Caco-2 (cell line): ENCODE data around the gene HOATZ. TPM values are rescaled to one million over a fixed set of nuclear protein-coding genes. Genes with fewer than 3 reads are reported as not detected.

Source experiments
- BruUV-seq: library from RNA; stranded (reverse); fragments of 400-500 nt; replicated peaks from 2 replicates; lab custom pipeline; 2021; lab: Mats Ljungman, UMichigan
- CTCF ChIA-PET: fragments of 300-600 bp; sonication (Branson Sonifier 250); formaldehyde crosslinking; loops from one replicate; lab custom pipeline; 2022; ENCODE audit warnings: antibody characterized with exemption; lab: Charles Lee
- POLR2A ChIA-PET: fragments of 300-600 bp; sonication (Branson Sonifier 250); formaldehyde crosslinking; loops from one replicate; lab custom pipeline; 2022; ENCODE audit warnings: antibody characterized with exemption; lab: Charles Lee
- DNase-seq, 2 experiments: peaks; one replicate each; pipeline versions ENCODE4 v3.0.0 to v3.0.0-alpha.2; 2020 to 2022
- H3K27me3 ChIP-seq: replicated peaks from 2 replicates; pipeline ENCODE4 v1.6.0; 2011; ENCODE audit warnings: low read length; ENCODE audit not compliant: control insufficient read depth, insufficient read depth
- H3K36me3 ChIP-seq: 2 replicates; pipeline ENCODE4 v1.5.1; 2011; ENCODE audit warnings: low read length; ENCODE audit not compliant: control insufficient read depth, insufficient read depth
- H3K4me1 ChIP-seq: fragments of 250-450 bp; sonication (Bioruptor Pico); 2 replicates; pipeline ENCODE4 v1.5.1; 2020; ENCODE audit warnings: mild to moderate bottlenecking
- H3K4me3 ChIP-seq: 2 replicates; pipeline ENCODE4 v1.5.1; 2011; ENCODE audit warnings: low read depth, mild to moderate bottlenecking, control low read depth, low read length
- H3K9me3 ChIP-seq: fragments of 250-450 bp; sonication (Bioruptor Pico); 2 replicates; pipeline ENCODE4 v1.5.1; 2020; ENCODE audit warnings: mild to moderate bottlenecking, moderate library complexity
- H3K27ac Mint-ChIP-seq: one replicate; pipeline ENCODE4 v1.8.0; 2022; ENCODE audit warnings: mixed read lengths; ENCODE audit not compliant: unreplicated experiment
- H3K27me3 Mint-ChIP-seq: one replicate; pipeline ENCODE4 v1.8.0; 2022; ENCODE audit warnings: mixed read lengths; ENCODE audit not compliant: insufficient read depth, unreplicated experiment
- H3K36me3 Mint-ChIP-seq: one replicate; pipeline ENCODE4 v1.8.0; 2022; ENCODE audit warnings: mild to moderate bottlenecking, mixed read lengths; ENCODE audit not compliant: insufficient read depth, unreplicated experiment
- H3K4me1 Mint-ChIP-seq: one replicate; pipeline ENCODE4 v1.8.0; 2022; ENCODE audit warnings: low read depth, mixed read lengths; ENCODE audit not compliant: unreplicated experiment
- H3K4me3 Mint-ChIP-seq: one replicate; pipeline ENCODE4 v1.8.0; 2022; ENCODE audit warnings: mild to moderate bottlenecking, moderate library complexity, mixed read lengths; ENCODE audit not compliant: unreplicated experiment
- H3K9me3 Mint-ChIP-seq: one replicate; pipeline ENCODE4 v1.8.0; 2022; ENCODE audit warnings: mixed read lengths; ENCODE audit not compliant: unreplicated experiment
- CTCF ChIP-seq, 2 experiments: fragments of 200-600 bp in 1 of 2; IDR thresholded peaks; 1 replicate in 1 of 2; 2 replicates in 1 of 2; pipeline versions ENCODE4 v1.5.1 to v1.8.0; 2011 to 2022; ENCODE audit warnings: antibody characterized with exemption in 1 of 2, control low read depth in 1 of 2, inconsistent platforms in 1 of 2, low read depth in 1 of 2, low read length in 1 of 2, mild to moderate bottlenecking in 1 of 2, moderate library complexity in 1 of 2; ENCODE audit not compliant: insufficient read depth in 1 of 2, severe bottlenecking in 1 of 2, unreplicated experiment in 1 of 2
- intact Hi-C: fragments of 100-400 bp; cut with micrococcal nuclease; formaldehyde crosslinking; loops from one replicate; pipeline ENCODE4 v1.10.0; 2022; ENCODE audit not compliant: unreplicated experiment
- total RNA-seq: library from RNA; stranded (reverse); gene quantifications from 2 replicates; pipeline ENCODE4 v1.2.3, GENCODE V29; 2022

The HOATZ gene
- total RNA-seq, 1 experiment from 2014 or later = not detected

- TF ChIP-seq CTCF (IDR thresholded peaks at IDR 0.05; ENCODE audit: insufficient read depth in 1 of 2, low read depth in 1 of 2, low read length in 1 of 2, severe bottlenecking in 1 of 2, unreplicated experiment in 1 of 2) = no peak
- Mint-ChIP-seq H3K9me3 (peaks cover 25% of the 10 kb centered on the region), H3K27me3 (peaks cover 2% of the 10 kb centered on the region), H3K4me1 (peaks cover 6% of the 10 kb centered on the region), H3K36me3 (no peaks in the 10 kb centered on the region), H3K27ac (no peak overlapping the region), H3K4me3 (no peak overlapping the region)
- no peak for DNase-seq
- intact Hi-C loops = no loop called here
- Histone ChIP-seq H3K9me3 (peaks cover 17% of the 10 kb centered on the region; the same call in 1 of the 2 replicates), H3K4me1 (no peaks in the 10 kb centered on the region), H3K27me3 (no peaks in the 10 kb centered on the region), H3K4me3 (no peak overlapping the region), H3K36me3 (no peaks in the 10 kb centered on the region)
- POLR2A ChIA-PET = no interaction called here
- CTCF ChIA-PET = no interaction called here
- no TSS peak for BruUV-seq
Measured at GRCh38 chr11:111557425-111558111, 43.0 kb downstream of the HOATZ start.

GRCh38 chr11:111559800-111560464 is 45.4 kb downstream of the HOATZ start:
- TF ChIP-seq CTCF (IDR thresholded peaks at IDR 0.05; ENCODE audit: insufficient read depth in 1 of 2, low read depth in 1 of 2, low read length in 1 of 2, severe bottlenecking in 1 of 2, unreplicated experiment in 1 of 2) = no peak
- Mint-ChIP-seq H3K27me3 (no peaks in the 10 kb centered on the region), H3K4me1 (peaks cover 7% of the 10 kb centered on the region), H3K4me3 (no peak overlapping the region), H3K27ac (no peak overlapping the region), H3K36me3 (no peaks in the 10 kb centered on the region), H3K9me3 (peaks cover 24% of the 10 kb centered on the region)
- Histone ChIP-seq H3K9me3 (peaks cover 17% of the 10 kb centered on the region; the same call in 1 of the 2 replicates), H3K36me3 (no peaks in the 10 kb centered on the region), H3K27me3 (no peaks in the 10 kb centered on the region), H3K4me3 (no peak overlapping the region), H3K4me1 (no peaks in the 10 kb centered on the region)
- intact Hi-C loops = no loop called here
- no TSS peak for BruUV-seq
- DNase-seq = no peak
- POLR2A ChIA-PET = no interaction called here
- CTCF ChIA-PET = no interaction called here

- no peaks in the 10 kb centered on the region for H3K36me3 Mint-ChIP-seq
- no peaks in the 10 kb centered on the region for H3K27me3 Mint-ChIP-seq
- intact Hi-C loops = no loop called here
- Histone ChIP-seq H3K27me3 (no peaks in the 10 kb centered on the region), H3K4me1 (no peaks in the 10 kb centered on the region), H3K9me3 (peaks cover 11% of the 10 kb centered on the region; the same call in 1 of the 2 replicates), H3K4me3 (no peak overlapping the region), H3K36me3 (no peaks in the 10 kb centered on the region)
- no TSS peak for BruUV-seq
- no peak for DNase-seq
- H3K4me1 Mint-ChIP-seq = peaks cover 7% of the 10 kb centered on the region
- no peak overlapping the region for H3K4me3 Mint-ChIP-seq
- no peak overlapping the region for H3K27ac Mint-ChIP-seq
- POLR2A ChIA-PET = no interaction called here
- CTCF ChIA-PET = interaction anchor here (0.7 kb wide), 1 partner anchor 34 kb away, joined by 3 read pairs; no protein-coding TSS in a partner anchor
- no peak for TF ChIP-seq CTCF (IDR thresholded peaks at IDR 0.05; ENCODE audit: insufficient read depth in 1 of 2, low read depth in 1 of 2, low read length in 1 of 2, severe bottlenecking in 1 of 2, unreplicated experiment in 1 of 2)
- peaks cover 16% of the 10 kb centered on the region for H3K9me3 Mint-ChIP-seq
Measured at GRCh38 chr11:111560800-111561199, 46.2 kb downstream of the HOATZ start.
